ENCODE data around the gene SLC25A18.
"Not testable (repeated sequence)": the region's sequence is repeated elsewhere in the genome, so short reads cannot be mapped to it uniquely, and the experiment has no call there.

Gene SLC25A18

GRCh38 chr22:17562906-17563870 is at the start of gene SLC25A18:
Gene SLC25A18, plus strand, starts transcription at chr22:17563498. Its CDS starts 16,447 bp downstream, at chr22:17579945.
- in situ Hi-C loops (cut with MboI; ENCODE audit: low sequenced_read_pairs, unreplicated experiment) = no loop called here
- no peak for DNase-seq (ENCODE audit: low spot score)
- no peak for TF ChIP-seq CTCF (IDR thresholded peaks at IDR 0.05; ENCODE audit: borderline replicate concordance, control extremely low read depth, extremely low read depth, insufficient read depth, missing control alignments)

- no peak for DNase-seq (ENCODE audit: low spot score)
- TF ChIP-seq CTCF (IDR thresholded peaks at IDR 0.05; ENCODE audit: borderline replicate concordance, control extremely low read depth, extremely low read depth, insufficient read depth, missing control alignments) = no peak
- in situ Hi-C loops (cut with MboI; ENCODE audit: low sequenced_read_pairs, unreplicated experiment) = no loop called here
Observed at GRCh38 chr22:17513612-17514011, 49.7 kb upstream of the SLC25A18 start.

GRCh38 chr22:17514084-17514483 is 49.2 kb upstream of the SLC25A18 start:
- TF ChIP-seq CTCF (IDR thresholded peaks at IDR 0.05; ENCODE audit: borderline replicate concordance, control extremely low read depth, extremely low read depth, insufficient read depth, missing control alignments) = no peak
- in situ Hi-C loops (cut with MboI; ENCODE audit: low sequenced_read_pairs, unreplicated experiment) = no loop called here
- no peak for DNase-seq (ENCODE audit: low spot score)

GRCh38 chr22:17518406-17518805 is 44.9 kb upstream of the SLC25A18 start:
- no peak for TF ChIP-seq CTCF (IDR thresholded peaks at IDR 0.05; ENCODE audit: borderline replicate concordance, control extremely low read depth, extremely low read depth, insufficient read depth, missing control alignments)
- DNase-seq (ENCODE audit: low spot score) = no peak
- in situ Hi-C loops (cut with MboI; ENCODE audit: low sequenced_read_pairs, unreplicated experiment) = no loop called here

- in situ Hi-C loops (cut with MboI; ENCODE audit: low sequenced_read_pairs, unreplicated experiment); DNase-seq (ENCODE audit: low spot score): not testable (repeated sequence)
Observed at GRCh38 chr22:17521971-17522370, 41.3 kb upstream of the SLC25A18 start.

- no peak for TF ChIP-seq CTCF (IDR thresholded peaks at IDR 0.05; ENCODE audit: borderline replicate concordance, control extremely low read depth, extremely low read depth, insufficient read depth, missing control alignments)
- in situ Hi-C loops (cut with MboI; ENCODE audit: low sequenced_read_pairs, unreplicated experiment) = no loop called here
Observed at GRCh38 chr22:17523925-17524324, 39.4 kb upstream of the SLC25A18 start.

GRCh38 chr22:17536269-17536668 is 27.0 kb upstream of the SLC25A18 start:
- DNase-seq (ENCODE audit: low spot score) = no peak
- in situ Hi-C loops (cut with MboI; ENCODE audit: low sequenced_read_pairs, unreplicated experiment) = no loop called here
- TF ChIP-seq CTCF (IDR thresholded peaks at IDR 0.05; ENCODE audit: borderline replicate concordance, control extremely low read depth, extremely low read depth, insufficient read depth, missing control alignments) = no peak

More at GRCh38 chr22:17523925-17524324, 39.4 kb upstream of the SLC25A18 start:
- DNase-seq (ENCODE audit: low spot score) = no peak
